NCI-H1105 (cell line): ENCODE results near the gene MTHFR.

Source experiments
- DNase-seq: peaks from one replicate; lab custom pipeline; 2025; lab: John Stamatoyannopoulos, UW

Gene MTHFR

DNA sequence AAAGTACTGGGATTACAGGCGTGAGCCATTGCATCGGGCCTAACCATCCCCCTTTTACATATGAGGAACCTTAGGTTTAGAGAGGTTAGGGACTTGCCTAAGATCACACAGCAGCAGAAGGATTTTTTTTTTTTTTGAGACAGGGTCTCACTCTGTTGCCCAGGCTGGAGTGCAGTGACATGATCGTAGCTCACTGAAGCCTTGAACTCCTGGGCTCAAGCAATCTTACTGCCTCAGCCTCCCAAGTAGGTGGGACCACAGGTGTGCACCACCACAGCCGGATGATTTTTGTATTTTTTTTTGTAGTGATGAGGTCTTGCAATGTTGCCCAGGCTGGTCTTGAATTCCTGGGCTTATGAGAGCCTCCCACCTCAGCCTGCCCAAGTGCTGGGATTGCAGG, 46.0 kb downstream of the MTHFR start:
- DNase-seq, result no peak

DNA sequence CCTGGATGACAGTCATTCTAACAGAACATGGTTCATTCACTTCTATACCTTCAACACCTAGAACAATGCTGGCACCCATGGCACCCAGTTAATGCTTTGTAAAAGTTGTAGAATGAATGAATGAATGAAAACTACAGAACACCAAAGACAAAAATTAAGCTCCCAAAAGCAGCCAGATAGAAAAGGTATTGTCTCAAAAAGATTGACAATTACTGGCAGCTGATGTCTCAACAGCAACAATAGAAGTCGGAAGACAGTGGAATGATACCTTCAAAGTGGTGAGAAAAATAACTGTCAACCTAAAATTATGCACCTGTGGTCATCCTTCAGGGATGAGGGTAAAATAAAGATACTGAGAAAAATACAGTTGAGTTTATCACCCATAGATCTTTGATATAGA, 48.7 kb downstream of the MTHFR start:
- no peak for DNase-seq

DNA sequence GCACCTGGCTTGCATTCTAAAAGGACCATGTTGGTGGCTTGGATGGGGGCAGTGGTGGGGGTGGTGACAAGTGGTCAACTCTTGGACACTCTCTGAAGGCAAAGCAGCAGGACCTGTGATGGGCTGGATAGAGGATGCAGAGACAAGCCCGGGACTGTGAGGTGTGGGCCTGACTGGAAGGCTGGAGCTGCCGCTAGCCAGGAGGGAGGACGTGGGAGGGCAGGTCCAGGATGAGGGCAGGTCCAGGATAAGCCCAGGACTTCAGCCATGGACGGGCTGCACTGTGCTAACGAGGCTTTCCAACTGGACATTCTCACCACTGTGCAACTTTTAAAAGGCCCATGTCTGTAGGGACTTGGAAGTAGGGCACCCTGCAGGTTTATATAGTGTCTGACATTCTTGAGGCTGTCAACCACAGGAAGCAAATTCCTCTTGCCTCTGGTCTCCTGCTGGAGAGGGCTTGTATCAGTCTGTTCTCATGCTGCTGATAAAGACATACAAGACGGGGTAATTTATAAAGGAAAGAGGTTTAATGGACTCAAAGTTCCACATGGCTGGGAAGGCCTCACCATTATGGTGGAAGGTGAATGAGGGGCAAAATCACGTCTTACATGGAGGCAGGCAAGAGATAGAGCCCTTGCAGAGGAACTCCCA, 52.1 kb downstream of the MTHFR start:
- DNase-seq, result no peak

DNA sequence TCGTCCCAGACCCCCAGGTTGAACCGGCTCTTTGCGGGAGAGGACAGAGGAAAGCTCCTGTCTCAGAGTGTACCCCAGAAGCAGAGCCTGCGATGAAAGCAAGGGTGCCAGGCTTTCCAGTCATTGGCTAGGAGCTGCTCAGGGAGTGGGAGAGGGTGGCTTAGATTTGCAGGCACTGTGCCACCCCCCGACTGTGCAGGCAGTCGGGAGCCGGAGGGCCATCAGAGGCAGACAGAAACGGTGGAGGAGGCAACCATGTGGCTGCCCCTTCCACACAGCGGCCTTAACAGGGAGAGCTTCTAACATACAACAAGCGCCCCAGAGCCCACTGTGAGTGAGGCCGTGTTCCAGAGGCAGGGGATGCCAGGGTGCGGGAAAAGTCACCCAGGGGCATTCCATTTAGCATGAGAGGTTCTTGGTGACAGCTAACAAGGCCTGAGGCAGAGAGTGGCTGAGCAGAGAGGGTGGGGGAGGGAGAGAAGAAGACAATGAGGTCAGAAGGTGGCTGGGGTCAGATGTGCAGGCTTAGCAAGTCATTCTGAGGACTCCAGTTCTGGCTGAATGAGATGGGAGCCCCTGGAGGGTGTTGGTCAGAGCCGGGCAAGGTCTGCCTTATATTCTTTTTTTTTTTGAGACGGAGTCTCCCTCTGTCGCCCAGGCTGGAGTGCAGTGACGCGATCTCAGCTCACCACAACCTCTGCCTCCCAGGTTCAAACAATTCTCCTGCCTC, 53.2 kb downstream of the MTHFR start:
- DNase-seq, result no peak

DNA sequence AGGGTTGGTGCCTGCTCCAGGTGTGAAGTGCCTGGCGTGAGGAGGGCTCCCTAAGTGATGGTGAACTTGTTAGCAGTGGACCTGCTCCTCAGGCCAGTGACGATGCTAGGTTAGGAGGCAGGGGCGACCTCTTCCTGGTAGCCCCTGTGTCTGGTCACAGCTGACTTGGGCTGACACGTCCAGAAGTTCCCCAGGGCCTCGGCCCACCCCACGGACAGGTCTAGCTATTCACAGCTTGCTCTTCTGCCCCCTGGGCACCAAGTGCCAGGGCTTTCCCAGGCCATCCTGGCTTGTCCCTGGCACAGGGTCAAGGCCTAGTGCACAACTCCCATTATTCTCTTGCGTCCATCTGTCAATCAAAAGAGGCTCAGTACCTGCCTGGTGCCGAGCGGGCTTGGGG, 54.7 kb downstream of the MTHFR start:
- no peak for DNase-seq

DNA sequence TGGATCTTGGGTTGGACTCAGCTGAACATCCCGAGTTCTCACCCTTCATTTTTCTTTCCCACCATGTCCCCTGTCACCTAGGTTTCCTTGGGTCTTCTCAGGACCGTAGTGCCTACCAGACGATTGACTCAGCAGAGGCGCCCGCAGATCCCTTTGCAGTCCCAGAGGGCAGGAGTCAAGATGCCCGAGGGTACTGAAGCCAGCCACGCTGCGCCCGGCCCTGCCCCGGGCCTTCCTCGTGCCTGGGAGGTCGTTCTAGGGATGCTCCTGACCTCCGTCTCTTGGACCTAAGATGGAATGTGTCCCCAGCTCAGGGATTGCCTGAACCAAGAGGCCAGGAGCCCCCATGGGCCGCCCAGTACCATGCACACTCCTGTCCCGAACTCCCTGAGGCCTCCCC, 55.8 kb downstream of the MTHFR start:
- no peak for DNase-seq

DNA sequence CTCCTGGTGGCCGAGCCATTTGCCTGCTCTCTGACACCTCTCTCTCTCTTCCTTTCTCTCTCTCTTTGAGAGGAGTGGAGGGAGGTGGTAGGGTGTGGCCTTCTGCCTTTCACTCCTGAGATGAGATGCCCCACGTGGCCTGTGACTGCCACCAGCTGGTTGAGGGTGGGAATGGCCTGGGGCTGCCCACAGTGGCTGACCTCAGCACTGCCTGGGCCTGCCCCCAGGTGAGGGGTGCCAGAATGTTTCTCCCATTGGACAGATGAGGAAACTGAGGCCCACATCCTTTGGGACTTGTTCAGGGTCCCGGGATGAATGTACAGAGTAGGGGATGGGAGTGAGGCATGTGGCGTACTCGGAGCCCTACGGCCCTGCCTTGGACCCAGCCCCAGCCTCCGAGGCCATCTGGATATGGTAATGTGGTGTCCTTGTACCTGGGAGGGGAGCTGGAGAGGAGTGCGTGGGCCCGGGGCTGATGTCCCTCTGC, 56.5 kb downstream of the MTHFR start:
- peak; percentile 2 for DNase-seq

DNA sequence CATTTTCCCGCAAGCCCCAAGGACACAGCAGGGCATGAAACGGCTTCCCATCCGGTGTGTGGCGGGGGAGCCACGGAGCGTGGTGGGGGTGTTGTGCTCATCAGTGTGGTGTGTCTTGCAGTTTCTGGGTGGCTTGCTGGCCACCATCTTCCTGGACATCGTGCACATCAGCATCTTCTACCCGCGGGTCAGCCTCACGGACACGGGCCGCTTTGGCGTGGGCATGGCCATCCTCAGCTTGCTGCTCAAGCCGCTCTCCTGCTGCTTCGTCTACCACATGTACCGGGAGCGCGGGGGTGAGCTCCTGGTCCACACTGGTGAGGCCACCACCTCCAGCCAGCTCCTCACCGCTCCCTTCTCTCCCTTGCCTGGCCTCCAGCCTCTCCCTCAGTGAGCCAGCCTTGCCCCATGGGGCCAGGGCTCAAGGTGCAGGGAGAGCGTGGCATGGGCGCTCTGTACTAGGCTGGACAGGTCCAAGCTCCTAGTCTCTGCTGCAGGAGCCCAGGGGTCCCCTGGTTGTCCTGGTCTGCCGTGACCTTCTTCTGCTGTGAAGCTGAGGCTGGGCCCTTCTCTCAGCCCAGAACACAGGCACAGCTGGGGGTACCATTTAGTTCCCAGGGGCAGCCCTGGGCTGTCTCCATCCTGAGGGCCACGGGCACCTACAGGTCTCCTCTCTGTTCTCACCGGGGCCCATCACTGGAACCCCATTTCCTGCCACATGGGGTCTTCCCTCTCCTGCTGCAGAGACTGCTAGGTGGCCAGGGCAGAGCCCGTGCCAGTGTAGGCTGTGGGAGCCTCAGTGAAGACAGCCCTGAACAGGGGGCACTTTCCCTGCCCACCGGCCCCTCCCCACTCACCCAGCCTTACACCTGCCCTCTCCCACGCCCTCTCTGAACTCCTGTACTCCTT, 57.2 kb downstream of the MTHFR start:
- no peak for DNase-seq

DNA sequence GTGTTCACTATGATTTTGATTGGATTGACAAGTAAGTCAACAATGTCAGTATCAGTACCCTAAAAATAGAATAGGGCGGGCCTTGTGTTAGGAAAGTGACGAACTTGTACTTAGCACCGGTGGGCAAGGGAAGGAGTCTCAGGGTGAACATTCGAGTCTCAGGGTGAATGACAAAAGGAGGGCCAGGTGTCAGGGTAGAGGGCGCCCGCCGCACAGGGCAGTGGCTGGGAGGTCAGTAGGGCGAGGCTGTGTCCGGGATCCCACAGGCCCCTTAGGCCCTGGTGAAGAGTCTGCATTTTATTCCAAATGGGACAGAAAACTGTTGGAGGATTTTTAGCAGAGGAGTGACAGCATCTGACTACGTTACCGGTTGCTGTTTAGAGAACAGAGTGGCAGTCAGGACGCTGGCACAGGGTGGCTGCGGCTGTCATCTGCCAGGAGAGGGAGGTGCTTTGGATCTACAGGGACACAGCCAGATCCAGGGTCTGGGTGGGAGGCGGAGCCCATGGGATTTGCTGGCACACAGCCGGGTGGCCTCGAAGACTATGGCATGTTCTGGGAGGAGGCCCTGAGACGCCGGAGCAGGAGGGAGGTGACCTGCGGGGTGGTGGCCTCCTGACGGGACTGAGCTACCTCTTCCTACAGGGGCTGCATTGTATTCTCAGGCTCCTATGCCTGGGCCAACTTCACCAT, 58.8 kb downstream of the MTHFR start:
- no peak for DNase-seq

DNA sequence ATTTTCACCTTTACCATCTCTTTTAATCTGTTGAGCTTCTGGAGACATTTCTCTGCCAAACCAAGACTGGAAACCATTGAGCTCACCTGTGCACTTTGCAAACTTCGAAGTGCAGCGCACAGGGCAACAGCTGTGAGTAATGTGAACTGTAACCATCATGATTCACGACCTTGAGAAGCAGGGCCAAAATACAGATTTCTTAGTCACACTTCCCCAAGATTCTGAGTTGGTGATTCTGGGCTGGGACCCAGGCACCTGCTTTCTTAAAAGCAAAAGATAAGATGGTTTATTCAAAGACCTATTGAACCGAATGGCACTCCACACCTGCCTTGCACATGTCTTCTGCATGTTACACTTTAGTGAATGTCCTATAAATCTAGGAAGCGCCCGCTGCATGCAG, 59.7 kb downstream of the MTHFR start:
- no peak for DNase-seq

DNA sequence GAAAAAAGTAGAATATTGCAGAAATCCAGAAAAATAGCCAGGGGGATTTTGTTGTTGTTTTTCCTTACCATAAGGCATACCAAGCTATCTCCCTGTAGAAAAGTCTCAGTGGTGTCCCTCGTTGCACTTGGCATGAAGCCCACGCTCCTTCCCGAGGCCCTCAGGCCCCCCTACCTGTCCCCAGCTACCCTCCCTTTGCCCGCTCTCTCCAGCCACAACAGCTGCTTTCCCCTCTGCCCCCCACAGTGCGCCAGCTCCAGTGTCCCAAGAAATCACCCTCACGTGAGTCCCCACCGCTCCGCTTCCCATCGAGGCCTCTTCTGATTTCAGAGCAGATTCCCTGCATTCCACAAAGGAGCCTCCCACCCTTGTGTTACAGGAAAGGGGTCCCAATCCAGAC, 61.5 kb downstream of the MTHFR start:
- no peak for DNase-seq

DNA sequence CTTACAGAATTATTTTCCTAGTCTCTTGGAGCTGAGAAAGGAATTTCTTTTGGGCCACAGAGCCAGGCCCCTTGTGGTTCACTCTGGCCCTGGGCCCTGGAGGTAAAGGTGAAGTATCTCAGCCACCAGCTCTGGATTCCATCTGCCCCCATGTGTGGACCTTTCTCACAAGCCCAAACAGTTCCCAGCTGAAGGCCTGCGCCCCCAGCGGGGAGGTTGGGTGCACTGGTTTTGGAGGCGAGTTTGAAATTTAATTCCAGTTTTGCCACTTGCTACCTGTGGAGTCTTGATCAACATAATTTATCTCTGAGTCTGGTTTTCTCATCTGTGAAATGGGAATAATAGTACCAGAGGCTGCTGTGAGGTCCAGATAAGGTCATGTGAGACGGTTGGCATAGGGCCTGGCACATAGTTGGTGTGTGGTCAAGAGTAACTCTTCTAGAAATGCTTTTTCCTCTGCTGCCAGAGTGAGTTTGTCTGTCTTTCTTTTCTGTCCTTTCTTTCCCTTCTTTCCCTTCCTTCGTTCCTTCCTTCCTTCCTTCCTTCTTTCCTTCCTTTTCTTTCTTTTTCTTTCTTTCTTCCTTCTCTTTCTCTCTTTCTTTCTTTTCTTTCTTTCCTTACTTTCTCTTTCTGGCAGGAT, 63.7 kb downstream of the MTHFR start:
- DNase-seq, result no peak

DNA sequence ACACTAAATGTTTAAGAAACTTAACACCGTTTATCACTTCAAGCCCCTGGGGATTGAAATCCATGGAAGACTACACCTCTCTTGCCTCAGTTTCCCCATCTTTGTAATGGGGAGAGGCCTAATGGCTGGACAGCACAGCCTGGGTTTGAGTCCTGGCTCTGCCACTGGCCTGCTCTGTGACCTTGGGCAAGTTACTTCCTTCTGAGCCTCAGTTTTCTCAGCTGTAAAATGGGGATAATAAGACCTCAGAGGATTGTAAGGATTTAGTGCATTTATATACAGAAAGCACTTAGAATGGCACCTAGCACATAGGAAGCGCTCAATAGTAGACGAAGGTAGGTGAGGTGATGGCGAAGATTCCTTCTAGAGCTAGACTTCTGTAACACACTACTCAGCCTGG, 64.3 kb downstream of the MTHFR start:
- no peak for DNase-seq

DNA sequence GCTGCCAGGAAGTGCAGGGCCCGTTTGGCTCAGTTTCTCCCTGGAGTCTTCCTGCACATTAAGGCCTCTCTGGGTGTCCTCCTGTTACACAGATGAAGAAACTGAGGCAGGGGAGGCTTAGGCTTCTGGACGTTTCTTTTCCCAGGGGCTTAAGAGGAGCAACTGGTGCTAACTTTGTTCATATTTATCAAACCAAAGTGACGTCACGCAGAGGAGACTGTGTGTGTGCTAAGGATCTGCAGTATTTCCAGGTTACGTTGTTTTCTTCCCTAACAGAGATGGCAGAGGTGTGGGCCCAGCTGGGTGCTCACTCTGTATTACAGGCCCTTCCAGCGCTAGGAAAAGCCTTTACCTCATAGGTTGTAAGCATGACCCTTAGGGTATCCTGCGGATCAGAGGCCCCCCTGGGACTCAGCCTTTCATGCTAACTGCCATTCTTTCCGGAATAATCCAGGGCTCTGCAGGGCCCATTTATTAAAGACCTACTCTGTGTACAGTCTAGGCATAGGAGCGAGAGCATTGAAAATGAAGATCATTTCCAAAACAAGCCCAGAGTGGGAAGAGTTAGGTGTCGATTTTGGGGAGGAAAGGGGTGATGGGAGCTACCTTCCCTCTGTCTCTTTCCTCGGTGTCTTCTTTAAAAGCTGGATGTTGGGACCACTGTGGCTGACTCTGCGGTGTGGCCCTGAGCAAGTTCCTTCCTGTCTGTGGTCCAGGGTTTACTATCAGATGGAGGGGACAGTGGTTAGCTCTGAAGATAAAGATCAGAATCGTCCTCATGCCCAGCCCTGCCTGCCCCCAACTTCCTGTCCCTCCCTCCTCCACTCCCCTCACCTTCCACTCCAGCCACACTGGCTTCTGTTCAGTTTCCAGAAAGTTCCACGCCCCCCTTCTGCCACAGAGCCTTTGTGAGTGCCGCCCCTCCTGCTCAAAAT, 65.2 kb downstream of the MTHFR start:
- DNase-seq, result no peak

DNA sequence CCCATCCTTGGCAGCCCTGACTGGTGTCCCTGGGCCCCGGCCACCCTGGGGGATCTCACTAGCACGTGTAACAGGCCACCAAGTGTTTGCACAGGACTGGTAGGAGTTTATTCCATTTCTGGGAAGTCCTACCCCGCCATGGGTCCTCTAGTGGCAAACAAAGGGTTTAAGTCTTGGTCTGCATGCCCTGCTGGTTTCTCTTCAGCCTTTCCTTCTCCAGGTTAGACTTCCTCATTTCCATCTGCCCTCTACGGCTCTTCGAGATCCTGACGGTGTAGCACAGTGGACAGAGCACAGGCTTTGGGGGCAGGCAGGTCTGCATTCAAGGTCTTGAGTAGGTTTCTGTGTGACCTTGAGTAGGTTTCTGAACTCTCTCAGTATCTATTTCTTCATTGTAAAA, 67.0 kb downstream of the MTHFR start:
- DNase-seq, result no peak

DNA sequence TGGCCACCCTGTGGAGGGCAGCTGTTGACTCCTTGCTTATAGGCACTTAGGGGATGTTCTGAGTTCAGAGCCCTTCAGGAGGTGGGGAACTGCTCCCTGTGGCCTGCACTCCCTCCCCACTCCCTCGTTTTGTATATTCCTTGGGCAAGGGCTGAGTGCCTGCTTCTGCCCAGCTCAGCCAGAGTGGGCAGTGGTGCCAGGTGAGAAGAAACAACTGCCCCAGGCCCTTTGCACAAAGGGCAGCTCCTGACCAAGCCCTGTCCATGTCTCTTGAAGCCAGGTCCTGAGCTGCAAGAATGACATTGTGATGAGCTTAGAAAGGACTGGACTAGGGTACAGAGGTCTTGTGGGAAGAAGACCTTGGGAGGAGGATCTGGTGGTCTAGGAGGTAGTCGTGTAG, 67.7 kb downstream of the MTHFR start:
- no peak for DNase-seq

DNA sequence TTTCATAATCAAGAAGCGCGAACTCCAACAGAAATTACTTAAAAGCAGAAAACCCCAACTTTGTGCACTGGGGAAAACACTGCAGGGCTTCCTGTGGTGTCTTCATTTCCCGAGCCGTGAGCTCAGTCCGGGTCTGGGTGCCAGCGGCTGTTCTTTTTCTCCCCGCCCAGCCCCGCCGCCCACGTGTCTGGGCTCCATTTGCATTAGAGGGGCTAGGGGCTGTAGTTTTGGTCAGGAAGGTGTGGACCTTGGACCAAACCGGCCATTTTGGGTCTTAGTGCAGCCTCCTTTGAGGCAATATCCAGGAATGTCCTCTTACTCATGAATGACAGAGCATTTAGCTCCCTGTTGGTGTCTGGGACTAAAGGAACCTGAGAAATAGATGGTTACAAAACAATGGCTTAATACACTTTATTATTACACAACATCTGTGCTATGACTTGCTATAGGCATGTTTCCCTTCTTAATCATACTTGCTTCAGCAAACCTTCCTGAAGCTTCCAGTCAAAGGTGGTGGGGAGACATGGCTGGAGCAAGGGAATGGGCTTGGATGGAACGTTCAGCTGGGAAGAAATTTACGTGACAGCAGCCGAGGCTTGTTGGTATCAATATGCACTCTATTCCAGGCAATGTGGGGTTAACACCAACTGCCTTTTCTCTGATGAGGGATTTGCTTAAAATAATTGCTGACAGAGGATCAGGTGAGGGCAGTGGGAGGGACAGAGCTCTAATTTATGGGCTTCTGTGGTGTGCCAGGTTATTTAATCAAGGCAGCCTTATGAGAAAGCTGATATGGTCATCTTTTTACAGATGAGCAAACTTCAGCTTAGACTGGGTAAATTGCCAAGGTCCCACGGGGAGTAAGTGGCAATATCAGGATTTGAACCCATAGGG, 68.8 kb downstream of the MTHFR start:
- DNase-seq, result peak; percentile 12

DNA sequence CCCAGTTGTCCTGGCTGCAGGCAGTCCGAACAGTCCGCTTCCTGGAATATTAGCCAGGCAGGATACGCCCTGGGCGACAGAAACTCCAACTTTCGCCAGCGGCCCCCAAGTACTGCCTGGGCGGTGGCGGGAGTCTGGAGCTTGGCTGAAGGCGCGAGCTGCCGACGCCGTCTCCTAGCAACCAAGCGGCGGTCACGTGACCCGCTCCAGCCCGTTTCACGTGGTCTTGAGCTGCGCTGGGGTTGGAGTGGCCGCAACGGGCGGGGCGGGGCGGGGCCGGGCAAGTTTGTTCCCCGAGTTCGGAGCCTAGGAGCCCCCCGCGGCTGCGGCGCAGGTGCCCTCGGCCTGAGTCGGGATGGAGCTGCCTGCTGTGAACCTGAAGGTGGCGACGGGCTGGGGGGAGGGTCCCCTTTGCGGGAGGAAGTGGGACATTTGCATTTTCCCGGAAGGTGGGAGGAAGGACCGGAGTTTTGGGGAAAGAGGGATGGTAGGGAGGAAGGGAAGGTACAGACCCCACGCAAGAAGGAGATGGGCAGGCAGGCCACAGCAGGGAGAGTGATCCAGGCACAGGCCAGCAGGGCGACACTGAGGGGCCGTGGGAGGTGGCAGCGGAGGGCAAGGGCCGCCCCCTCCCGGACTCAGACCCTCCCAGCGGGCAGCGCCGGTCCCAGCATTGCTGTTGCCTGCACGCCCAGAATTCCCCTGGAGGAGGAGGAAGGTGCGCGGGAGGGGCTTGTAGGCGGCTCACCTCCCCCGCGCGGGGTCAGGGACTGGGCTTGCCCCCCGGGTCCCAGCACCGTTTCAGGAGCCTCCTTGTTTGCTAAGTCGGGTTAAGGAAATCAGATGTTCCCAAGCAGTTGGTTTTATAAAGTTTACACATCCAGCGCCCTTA, 69.7 kb downstream of the MTHFR start, which contains the start of gene AGTRAP:
Gene AGTRAP (plus strand): TSS at position 283 of the 892 bp plus-strand sequence. CDS start 73 bp downstream, at position 356.
- DNase-seq, result peak; percentile 94
